RWPE1 (cell line): ENCODE measurements around the gene IQGAP2.

Source experiments
- CTCF ChIA-PET: fragments of 350-600 bp; sonication (Branson Sonifier 250); formaldehyde crosslinking; extraction: SDS; loops from one replicate; lab custom pipeline; 2021; lab: Yijun Ruan, JAX
- POLR2A ChIA-PET: fragments of 400-600 bp; formaldehyde crosslinking; extraction: SDS; loops from one replicate; lab custom pipeline; 2020; ENCODE audit warnings: antibody characterized with exemption; ENCODE audit not compliant: low non-redundant PET; lab: Yijun Ruan, JAX
- DNase-seq: peaks from one replicate; pipeline ENCODE4 v3.0.0; 2012; ENCODE audit warnings: low spot score
- H3K27ac ChIP-seq: fragments of 450-650 bp; 2 replicates; pipeline ENCODE4 v1.5.1; 2017
- CTCF ChIP-seq: fragments of 450-650 bp; conservative IDR thresholded peaks from 2 replicates; pipeline ENCODE4 v1.5.1; 2017; ENCODE audit warnings: low read depth, mild to moderate bottlenecking

IQGAP2 gene

GRCh38 chr5:76652809-76653414 lies 249.8 kb downstream of the IQGAP2 start:
- no peak for DNase-seq
- H3K27ac ChIP-seq, result no peak overlapping the region
- no peak for TF ChIP-seq CTCF
- CTCF ChIA-PET, result interaction anchor here (0.6 kb wide), 3 partner anchors 23 to 38 kb away, joined by 3 to 7 read pairs (median 3); no protein-coding TSS in a partner anchor
- POLR2A ChIA-PET, result no interaction called here

- no peak for DNase-seq
- no peak for TF ChIP-seq CTCF
- no peak overlapping the region for H3K27ac ChIP-seq
- ChIA-PET POLR2A (no interaction called here), CTCF (interaction anchor here (0.8 kb wide), 1 partner anchor 807 kb away, joined by 3 read pairs; no protein-coding TSS in a partner anchor)
Observed at GRCh38 chr5:76657091-76657490, 254.0 kb downstream of the IQGAP2 start.

GRCh38 chr5:76657683-76658311 lies 254.7 kb downstream of the IQGAP2 start:
- H3K27ac ChIP-seq, result no peak overlapping the region
- ChIA-PET CTCF (interaction anchor here (0.8 to 1.1 kb wide), 3 partner anchors 16 to 806 kb away, joined by 3 read pairs; no protein-coding TSS in a partner anchor), POLR2A (no interaction called here)
- no peak for DNase-seq
- no peak for TF ChIP-seq CTCF

GRCh38 chr5:76660360-76660759 lies 257.3 kb downstream of the IQGAP2 start:
- no peak for DNase-seq

GRCh38 chr5:76662521-76662920 lies 259.4 kb downstream of the IQGAP2 start:
- TF ChIP-seq CTCF, result no peak
- DNase-seq, result no peak
- CTCF ChIA-PET, result no interaction called here
- H3K27ac ChIP-seq, result no peak overlapping the region
- POLR2A ChIA-PET, result no interaction called here

More at GRCh38 chr5:76660360-76660759, 257.3 kb downstream of the IQGAP2 start:
- ChIA-PET CTCF (no interaction called here), POLR2A (no interaction called here)
- no peak overlapping the region for H3K27ac ChIP-seq
- no peak for TF ChIP-seq CTCF

- DNase-seq, result no peak
- TF ChIP-seq CTCF, result no peak
- POLR2A ChIA-PET, result no interaction called here
- CTCF ChIA-PET, result no interaction called here
- H3K27ac ChIP-seq, result no peak overlapping the region
Observed at GRCh38 chr5:76663573-76663972, 260.5 kb downstream of the IQGAP2 start.
